ENCODE data around the gene THOC5. TPM values are rescaled to one million over a fixed set of nuclear protein-coding genes. Genes with fewer than 3 reads are reported as not detected.

THOC5 gene
- total and polyA plus RNA-seq, 2 of the 4 experiments (the other 2 are of a cell fraction), result 68.4 to 73.7 TPM

GRCh38 chr22:29487426-29487986 is 66.1 kb downstream of the THOC5 start:
- dilution Hi-C loops (cut with HindIII; ENCODE audit: low sequenced_read_pairs, unreplicated experiment), result no loop called here
- no TSS peak for BruUV-seq (replicated peaks)

More at GRCh38 chr22:29487426-29487986, 66.1 kb downstream of the THOC5 start:
- no peak overlapping the region for H3K14ac ChIP-seq (replicated peaks; ENCODE audit: low read depth, low read length)
- no peak overlapping the region for H2AK5ac ChIP-seq (ENCODE audit: low read depth, low read length)
- H3K9ac ChIP-seq (ENCODE audit: low read depth, low read length), result no peak overlapping the region
- H3K4me2 ChIP-seq (ENCODE audit: low read depth, low read length), result no peak overlapping the region
- no peaks in the 10 kb centered on the region for H3K36me3 ChIP-seq (ENCODE audit: control insufficient read depth, insufficient read depth, low read length)
- ChIA-PET CTCF (no interaction called here), POLR2A (ENCODE audit: unreplicated experiment) (interaction anchor here (0.6 kb wide), 1 partner anchor 357 kb away, joined by 4 read pairs; no protein-coding TSS in a partner anchor)
- H3K27me3 ChIP-seq (ENCODE audit: control insufficient read depth, insufficient read depth, low read length), result peaks cover under 1% of the 10 kb centered on the region; the same call in 1 of the 2 replicates
- H3K9me3 ChIP-seq (ENCODE audit: control insufficient read depth, insufficient read depth, low read length), result no peaks in the 10 kb centered on the region
- no peak overlapping the region for H3K56ac ChIP-seq (ENCODE audit: extremely low read depth, insufficient read depth, low read length)
- H2AK9ac ChIP-seq (replicated peaks; ENCODE audit: low read depth, low read length, poor library complexity), result no peak overlapping the region
- no peaks in the 10 kb centered on the region for H3K4me1 ChIP-seq (ENCODE audit: control insufficient read depth, insufficient read depth, low read length)
- no CpG with 5 or more reads among the region's 6 CpGs for WGBS, 2 experiments (ENCODE audit: extremely low coverage in 2 of 2, insufficient read length in 1 of 2)
- H4K5ac ChIP-seq (ENCODE audit: low read depth, low read length), result no peak overlapping the region
- no peak overlapping the region for H2BK15ac ChIP-seq (ENCODE audit: low read depth, low read length)
- no peak overlapping the region for H4K91ac ChIP-seq (ENCODE audit: insufficient read depth, low read depth, low read length)
- DNase-seq (no peak), ATAC-seq (ENCODE audit: low read depth) (no peak)
- no peak overlapping the region for H2BK5ac ChIP-seq (ENCODE audit: low read depth, low read length, poor library complexity, severe bottlenecking)
- H3K27ac ChIP-seq (ENCODE audit: insufficient read depth, low read length), result no peak overlapping the region
- H3K23ac ChIP-seq (ENCODE audit: low read depth, low read length), result no peak overlapping the region
- TF ChIP-seq MAZ (IDR thresholded peaks at IDR 0.05; ENCODE audit: borderline replicate concordance, low read depth, low read length) (no peak), POLR2A (IDR thresholded peaks at IDR 0.05; ENCODE audit: low read depth, low read length) (no peak), RCOR1 (IDR thresholded peaks at IDR 0.05; ENCODE audit: insufficient replicate concordance, low read length) (no peak), FOS (IDR thresholded peaks at IDR 0.05; ENCODE audit: low read depth, low read length) (no peak), RAD21 (IDR thresholded peaks at IDR 0.05; ENCODE audit: low read length) (no peak), CHD1 (IDR thresholded peaks at IDR 0.05; ENCODE audit: low read depth, low read length) (no peak), RFX5 (IDR thresholded peaks at IDR 0.05; ENCODE audit: low read depth, low read length) (no peak), NFE2L2 (IDR thresholded peaks at IDR 0.05; ENCODE audit: low read depth, low read length) (no peak), SMC3 (IDR thresholded peaks at IDR 0.05; ENCODE audit: low read depth, low read length) (no peak), USF2 (IDR thresholded peaks at IDR 0.05; ENCODE audit: low read depth, low read length) (no peak), MAFK (IDR thresholded peaks at IDR 0.05; ENCODE audit: low read depth, low read length) (no peak), BHLHE40 (IDR thresholded peaks at IDR 0.05; ENCODE audit: low read depth, low read length) (no peak)
- TF ChIP-seq, protein P1, sequence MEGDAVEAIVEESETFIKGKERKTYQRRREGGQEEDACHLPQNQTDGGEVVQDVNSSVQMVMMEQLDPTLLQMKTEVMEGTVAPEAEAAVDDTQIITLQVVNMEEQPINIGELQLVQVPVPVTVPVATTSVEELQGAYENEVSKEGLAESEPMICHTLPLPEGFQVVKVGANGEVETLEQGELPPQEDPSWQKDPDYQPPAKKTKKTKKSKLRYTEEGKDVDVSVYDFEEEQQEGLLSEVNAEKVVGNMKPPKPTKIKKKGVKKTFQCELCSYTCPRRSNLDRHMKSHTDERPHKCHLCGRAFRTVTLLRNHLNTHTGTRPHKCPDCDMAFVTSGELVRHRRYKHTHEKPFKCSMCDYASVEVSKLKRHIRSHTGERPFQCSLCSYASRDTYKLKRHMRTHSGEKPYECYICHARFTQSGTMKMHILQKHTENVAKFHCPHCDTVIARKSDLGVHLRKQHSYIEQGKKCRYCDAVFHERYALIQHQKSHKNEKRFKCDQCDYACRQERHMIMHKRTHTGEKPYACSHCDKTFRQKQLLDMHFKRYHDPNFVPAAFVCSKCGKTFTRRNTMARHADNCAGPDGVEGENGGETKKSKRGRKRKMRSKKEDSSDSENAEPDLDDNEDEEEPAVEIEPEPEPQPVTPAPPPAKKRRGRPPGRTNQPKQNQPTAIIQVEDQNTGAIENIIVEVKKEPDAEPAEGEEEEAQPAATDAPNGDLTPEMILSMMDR (conservative IDR thresholded peaks at IDR 0.05; ENCODE audit: low read depth, low read length), result no peak
- in situ Hi-C loops (cut with MboI; ENCODE audit: low sequenced_read_pairs) (no loop called here), intact Hi-C loops (cut with micrococcal nuclease) (no loop called here)
- no peaks in the 10 kb centered on the region for H3K9me1 ChIP-seq (ENCODE audit: insufficient read depth, low read length)
- no peak overlapping the region for H2BK20ac ChIP-seq (ENCODE audit: low read depth, low read length)
- no peak overlapping the region for H2AFZ ChIP-seq (replicated peaks; ENCODE audit: low read length, poor library complexity)
- no peak overlapping the region for H3K4ac ChIP-seq (ENCODE audit: low read depth, low read length)
- H3K79me1 ChIP-seq (ENCODE audit: low read depth in 1 of 2, low read length in 2 of 2), result no peaks in the 10 kb centered on the region
- H3K4me3 ChIP-seq (ENCODE audit: insufficient read depth, low read depth, low read length), result no peak overlapping the region
- no peak overlapping the region for H3K18ac ChIP-seq (ENCODE audit: low read depth, low read length)
- no peaks in the 10 kb centered on the region for H4K20me1 ChIP-seq (ENCODE audit: insufficient read depth, low read length)
- H2BK120ac ChIP-seq (ENCODE audit: low read depth, low read length), result no peak overlapping the region
- H4K8ac ChIP-seq (ENCODE audit: low read depth in 2 of 2, low read length in 2 of 2), result no peak overlapping the region
